NCI-H446 (cell line): Measurements from ENCODE around the gene BBX.
A peak's percentile ranks its signal among the peaks of the same experiment; 100 is the strongest.

Experiments used
- DNase-seq, 2 experiments: peaks; one replicate each; lab custom pipeline; 2025; lab: John Stamatoyannopoulos, UW

BBX gene

GRCh38 chr3:107599772-107600145 is 77.0 kb downstream of the BBX start:
- DNase-seq, result no peak

DNA sequence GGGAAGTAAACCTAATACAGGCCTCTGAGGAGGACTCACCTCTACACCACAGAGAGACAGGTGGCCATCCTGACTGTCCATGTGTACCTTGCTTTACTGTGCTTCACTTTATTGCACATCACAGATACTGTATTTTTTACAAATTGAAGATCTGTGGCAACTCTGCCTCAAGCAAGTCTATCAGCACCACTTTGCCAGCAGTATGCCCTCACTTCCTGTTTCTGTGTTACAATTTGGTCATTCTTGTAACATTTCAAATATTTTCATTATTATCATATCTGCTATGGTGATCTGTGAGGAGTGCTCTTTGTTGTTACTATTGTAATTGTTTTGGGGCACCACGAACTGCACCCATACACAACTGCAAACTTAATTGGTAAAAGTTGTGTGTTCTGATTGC is 78.0 kb downstream of the BBX start:
- no peak for DNase-seq

- no peak for DNase-seq
Measured at GRCh38 chr3:107604057-107604822, 81.5 kb downstream of the BBX start.

DNA sequence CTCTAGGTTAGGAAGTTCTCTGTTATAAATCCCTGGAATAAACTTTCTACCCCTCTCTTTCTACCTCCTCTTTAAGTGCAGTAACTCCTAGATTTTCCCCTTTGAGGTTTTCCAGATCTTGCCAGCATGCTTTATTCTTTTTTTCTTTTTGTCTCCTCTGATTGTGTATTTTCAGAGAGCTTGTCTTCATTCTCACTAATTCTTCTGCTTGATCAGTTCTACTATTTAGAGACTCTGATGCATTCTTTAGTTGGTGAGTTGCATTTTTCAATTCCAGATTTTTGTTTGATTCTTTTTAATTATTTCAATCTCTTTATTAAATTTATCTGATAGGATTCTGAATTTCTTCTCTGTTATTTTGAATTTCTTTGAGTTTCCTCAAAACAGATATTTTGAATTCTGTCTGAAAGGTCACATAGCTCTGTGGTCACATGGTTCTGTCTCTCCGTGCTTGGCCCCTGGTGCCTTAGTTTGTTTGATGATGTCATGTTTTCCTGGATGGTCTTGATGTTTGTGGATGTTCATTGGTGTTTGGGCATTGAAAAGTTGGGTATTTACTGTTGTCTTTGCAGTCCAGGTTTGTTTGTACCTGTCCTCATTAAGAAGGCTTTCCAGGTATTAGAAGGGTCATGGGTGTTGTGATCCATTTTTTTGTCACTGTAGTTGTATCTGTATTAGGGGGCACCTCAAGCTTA is 89.2 kb downstream of the BBX start:
- DNase-seq, result no peak

DNA sequence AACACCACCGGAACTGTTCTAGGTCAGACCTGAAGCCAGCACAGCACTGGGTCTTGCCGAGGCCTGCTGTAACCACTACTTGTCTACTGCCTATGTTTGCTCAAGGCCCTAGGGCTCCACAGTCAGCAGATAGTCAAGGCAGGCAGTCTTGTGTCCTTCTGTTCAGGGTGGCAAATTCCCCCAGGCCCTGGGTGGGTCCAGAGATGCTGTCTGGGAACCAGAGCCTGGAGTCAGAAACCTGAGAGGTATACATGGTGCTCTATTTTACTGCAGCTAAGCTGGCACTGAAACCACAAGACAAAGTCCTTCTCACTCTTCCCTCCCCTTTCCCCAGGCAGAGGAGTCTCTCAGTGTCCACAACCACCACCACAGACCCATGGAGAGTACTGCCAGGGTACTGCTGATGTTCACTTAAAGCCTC is 89.9 kb downstream of the BBX start:
- DNase-seq, result no peak

DNA sequence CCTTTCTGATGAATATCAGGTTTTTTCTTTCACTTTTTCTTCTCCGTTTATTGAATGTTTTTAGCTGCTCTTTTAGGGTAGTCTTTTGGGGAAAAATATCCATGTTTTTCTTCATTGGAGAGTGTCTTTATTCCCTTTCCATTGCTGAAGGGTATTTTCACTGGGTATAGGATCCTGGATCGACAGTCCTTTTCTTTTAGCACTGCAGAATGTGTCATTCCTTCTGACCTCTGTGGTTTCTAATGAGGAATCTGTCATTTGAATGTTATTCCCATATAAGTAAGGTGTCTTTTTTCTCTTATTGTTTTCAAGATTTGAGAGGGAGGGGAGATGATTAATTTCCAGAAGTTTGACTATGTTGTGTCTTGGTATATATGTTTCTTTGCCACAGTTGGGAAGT is 96.8 kb downstream of the BBX start:
- DNase-seq, result no peak

DNA sequence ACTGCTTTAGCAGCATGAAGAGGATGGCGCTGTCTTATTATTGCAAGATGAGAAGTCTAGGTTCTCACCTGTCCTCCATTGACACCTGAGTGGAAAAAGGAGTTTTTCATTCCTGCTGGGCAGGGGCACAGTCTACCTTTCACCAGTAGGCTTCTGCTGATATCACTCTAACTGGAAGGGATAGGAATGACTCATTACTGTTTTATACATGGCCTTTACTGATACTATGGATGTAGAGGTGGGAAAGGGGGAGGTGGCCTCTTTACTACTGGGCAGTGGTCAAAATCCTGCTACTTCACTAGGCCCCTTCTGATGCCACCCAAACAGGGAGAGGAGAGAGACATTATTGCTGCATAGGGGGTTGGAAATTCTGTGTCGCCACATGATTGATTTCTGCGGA is 97.8 kb downstream of the BBX start:
- no peak for DNase-seq

- no peak for DNase-seq
Measured at GRCh38 chr3:107621465-107621864, 98.7 kb downstream of the BBX start.

GRCh38 chr3:107627962-107628542 is 105.3 kb downstream of the BBX start:
- DNase-seq, result no peak

DNA sequence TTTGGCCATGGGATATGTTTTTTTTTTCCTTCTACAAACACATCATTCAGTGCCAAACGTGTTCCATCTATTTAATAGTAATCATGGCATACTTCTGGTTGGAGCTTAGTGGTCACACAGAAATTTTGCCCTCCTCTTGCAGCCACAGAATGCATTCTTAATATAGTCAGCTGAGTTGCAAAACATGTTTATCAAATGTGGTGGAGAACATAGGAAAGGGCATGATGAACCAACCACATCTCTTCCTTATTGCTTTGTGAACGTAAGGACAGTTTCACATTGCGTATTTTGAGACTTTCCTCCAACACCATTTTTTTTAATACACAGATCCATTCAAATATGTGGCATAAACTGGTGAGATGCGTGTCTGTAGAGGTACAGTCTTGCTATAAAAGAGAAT is 106.8 kb downstream of the BBX start:
- DNase-seq, result no peak

GRCh38 chr3:107630779-107631178 is 108.0 kb downstream of the BBX start:
- DNase-seq, result no peak

GRCh38 chr3:107632576-107632975 is 109.8 kb downstream of the BBX start:
- no peak for DNase-seq

DNA sequence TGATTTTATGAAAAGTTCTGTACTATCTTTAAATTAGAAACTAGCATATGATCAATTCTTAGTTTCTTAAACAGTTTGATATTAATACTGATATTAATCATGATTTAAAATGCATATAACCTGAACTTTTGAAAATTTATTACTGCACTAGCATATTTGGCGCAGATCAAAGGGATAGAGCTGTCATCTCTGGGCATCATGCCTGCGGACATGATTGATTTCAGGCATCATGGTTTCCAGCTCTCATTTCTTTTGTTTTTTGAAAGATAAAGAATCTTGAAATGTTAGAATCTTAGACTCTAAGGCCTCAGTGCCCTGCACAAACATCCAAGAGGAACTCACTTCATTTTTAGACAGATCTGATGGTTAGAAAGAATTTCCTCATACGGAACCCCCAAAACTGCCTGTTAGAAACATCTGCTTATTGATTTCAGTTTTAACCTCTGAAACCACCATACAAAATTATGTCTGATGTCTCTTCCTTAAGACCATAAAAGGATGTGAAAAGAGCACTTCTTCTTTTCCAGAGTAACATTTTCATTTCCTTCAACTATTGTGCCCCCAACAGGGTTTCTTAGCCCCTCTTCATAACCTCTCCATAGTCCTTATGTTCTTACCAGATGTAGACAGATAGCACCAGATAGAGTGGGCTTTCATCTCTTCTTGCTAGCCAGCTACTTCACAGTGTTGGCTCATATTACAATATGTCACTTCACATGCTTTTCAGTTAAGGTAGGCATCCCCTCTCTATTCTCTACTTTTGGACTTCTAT is 110.8 kb downstream of the BBX start:
- DNase-seq, result peak; percentile 59

- DNase-seq, result no peak
Measured at GRCh38 chr3:107634099-107634489, 111.3 kb downstream of the BBX start.

DNA sequence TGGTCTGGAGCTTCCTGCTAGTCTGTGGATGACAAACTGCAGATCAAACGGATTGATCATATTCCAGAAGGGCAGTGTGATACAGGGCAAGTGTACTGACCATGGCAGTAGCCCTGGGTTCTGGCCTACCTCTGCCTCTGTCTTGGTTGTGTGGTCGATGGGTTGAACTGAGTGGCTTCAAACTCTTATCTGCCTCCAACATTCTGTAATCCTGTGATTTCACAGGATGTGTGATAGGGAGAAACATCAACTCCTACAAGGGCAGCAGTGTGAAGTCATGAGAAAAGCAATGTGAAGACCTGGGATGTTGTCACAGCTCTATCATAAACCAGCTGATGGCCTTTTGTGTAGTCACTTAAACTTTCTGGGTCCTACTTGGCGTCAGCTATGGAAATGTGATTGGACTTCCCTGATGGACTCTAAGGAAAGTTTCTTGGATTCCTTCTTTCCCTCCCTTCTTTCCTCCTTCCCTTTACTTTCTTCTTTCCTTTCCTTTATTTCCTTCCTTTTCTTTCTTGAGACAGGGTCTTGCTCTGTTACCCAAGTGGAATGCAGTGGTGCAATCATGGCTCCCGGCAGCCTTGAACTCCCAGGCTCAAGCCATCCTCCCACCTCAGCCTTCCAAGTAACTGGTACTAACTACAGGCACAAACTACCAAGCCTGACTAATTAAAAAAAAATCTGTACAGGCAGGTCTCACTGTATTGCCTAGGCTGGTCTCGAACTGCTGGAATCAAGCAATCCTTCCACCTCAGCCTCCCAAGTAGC is 114.8 kb downstream of the BBX start:
- no peak for DNase-seq

DNA sequence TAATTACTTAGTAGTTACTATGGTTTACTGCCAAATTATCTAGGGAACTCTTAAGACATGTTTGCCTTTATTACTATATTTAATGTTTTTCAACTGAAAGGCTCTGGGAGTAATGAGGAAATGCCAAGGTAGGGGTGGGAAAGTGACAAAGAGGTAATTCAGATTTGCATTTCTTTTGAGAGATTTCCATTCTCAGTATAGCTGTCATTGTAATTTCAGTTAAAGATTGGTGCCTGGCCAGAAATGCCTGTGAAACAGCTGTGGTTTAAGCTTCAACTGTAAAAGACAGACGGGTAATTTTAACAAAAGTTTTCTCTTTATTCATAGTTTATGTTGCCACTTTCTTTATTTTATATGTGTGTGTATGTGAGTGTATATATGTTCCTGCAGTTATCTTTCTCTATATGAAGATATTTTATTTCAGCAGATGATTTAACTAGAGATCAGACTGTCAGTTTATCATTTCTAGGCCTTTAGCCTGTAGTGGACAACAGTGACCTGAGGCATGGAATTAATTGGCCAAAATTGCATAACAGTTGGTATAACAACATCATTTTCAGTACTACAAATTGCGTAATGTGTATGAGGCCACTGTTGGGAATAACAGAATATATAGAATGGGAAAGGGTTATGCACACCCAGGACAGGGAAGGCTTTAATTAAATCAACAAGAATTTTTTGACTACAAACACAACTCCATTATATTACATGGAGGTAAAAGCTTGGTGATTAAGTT is 119.0 kb downstream of the BBX start:
- DNase-seq, result no peak

DNA sequence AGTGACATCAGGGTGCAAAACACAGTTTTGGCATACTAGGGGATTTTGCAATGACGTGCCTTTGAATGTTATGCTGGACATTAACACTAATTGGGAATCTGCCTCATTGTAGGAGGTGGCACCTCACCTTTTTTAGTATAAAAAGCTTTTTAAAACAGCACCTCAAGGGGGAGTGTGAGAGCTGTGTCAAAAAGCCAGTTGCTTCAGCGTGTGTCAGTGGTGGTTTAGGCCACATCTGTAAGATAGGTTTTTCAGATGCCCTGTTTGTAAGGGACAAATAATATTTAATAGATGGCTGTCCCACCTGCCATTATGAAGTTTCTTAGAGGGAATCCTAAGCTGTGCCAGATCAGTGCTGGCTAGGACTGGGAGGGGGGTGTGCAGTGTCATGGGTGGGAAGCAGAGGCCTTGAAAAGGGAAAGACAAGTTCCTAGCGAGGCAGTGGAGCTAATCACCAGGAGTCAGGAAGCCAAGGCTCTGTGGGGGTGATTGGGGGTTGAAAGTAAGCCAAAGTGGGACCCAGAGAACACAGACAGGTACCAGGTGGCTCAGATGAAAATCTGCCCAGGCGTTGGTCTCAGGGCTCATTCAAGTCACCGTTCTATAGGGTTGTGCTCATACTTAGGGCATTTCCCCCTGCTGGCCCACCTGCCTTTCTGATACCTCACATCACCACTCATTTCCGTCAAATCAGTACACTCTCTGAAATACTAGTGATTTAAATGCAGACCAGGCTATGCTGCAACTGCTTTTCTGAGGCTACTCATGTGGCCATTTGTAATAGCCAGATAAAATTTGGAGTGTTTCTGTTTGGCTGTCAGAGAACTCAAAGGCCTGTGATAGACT is 120.5 kb downstream of the BBX start:
- no peak for DNase-seq

DNA sequence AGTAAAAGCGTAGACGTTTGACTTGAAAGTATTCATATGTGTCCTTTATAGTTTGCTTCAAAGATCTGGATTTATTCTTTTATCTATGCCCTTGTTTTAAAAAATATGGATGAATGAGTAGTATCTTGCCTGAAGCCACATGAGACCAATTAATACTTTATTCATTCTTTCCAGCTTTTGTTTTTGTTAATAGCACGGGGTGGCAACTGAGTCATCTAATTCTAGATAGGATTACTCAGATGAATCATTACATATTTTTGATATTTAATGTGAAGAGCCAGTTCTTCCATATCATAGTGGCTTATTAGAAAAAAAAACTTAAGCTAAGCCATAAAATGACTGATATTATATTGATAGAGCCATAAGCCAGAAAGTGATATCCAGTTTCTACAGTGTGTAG is 121.9 kb downstream of the BBX start:
- DNase-seq, result no peak

GRCh38 chr3:107650788-107651187 is 128.0 kb downstream of the BBX start:
- DNase-seq, result no peak

GRCh38 chr3:107651782-107652181 is 129.0 kb downstream of the BBX start:
- no peak for DNase-seq
